Measurements from ENCODE around the gene TNFRSF6B.

Gene TNFRSF6B

GRCh38 chr20:63673951-63674350 is 22.5 kb upstream of the TNFRSF6B start:
- TF ChIP-seq CTCF (conservative IDR thresholded peaks at IDR 0.05; ENCODE audit: low read depth, low read length): no peak
- DNase-seq (ENCODE audit: low read depth): no peak
- H3K4me3 ChIP-seq (ENCODE audit: low read length): no peak overlapping the region

- TF ChIP-seq CTCF (conservative IDR thresholded peaks at IDR 0.05; ENCODE audit: low read depth, low read length): no peak
- DNase-seq (ENCODE audit: low read depth): no peak
Measured at GRCh38 chr20:63675681-63676368, 20.6 kb upstream of the TNFRSF6B start.

GRCh38 chr20:63678071-63678470 is 18.4 kb upstream of the TNFRSF6B start:
- no peak for DNase-seq (ENCODE audit: low read depth)
- no peak overlapping the region for H3K4me3 ChIP-seq (ENCODE audit: low read length)
- no peak for TF ChIP-seq CTCF (conservative IDR thresholded peaks at IDR 0.05; ENCODE audit: low read depth, low read length)

More at GRCh38 chr20:63675681-63676368, 20.6 kb upstream of the TNFRSF6B start:
- no peak overlapping the region for H3K4me3 ChIP-seq (ENCODE audit: low read length)

GRCh38 chr20:63678667-63679465 is 17.6 kb upstream of the TNFRSF6B start:
- H3K4me3 ChIP-seq (ENCODE audit: low read length): no peak overlapping the region
- TF ChIP-seq CTCF (conservative IDR thresholded peaks at IDR 0.05; ENCODE audit: low read depth, low read length): no peak
- DNase-seq (ENCODE audit: low read depth): no peak

GRCh38 chr20:63679799-63680305 is 16.6 kb upstream of the TNFRSF6B start:
- TF ChIP-seq CTCF (conservative IDR thresholded peaks at IDR 0.05; ENCODE audit: low read depth, low read length): no peak
- H3K4me3 ChIP-seq (ENCODE audit: low read length): no peak overlapping the region
- DNase-seq (ENCODE audit: low read depth): no peak

GRCh38 chr20:63680427-63680826 is 16.0 kb upstream of the TNFRSF6B start:
- DNase-seq (ENCODE audit: low read depth): no peak
- TF ChIP-seq CTCF (conservative IDR thresholded peaks at IDR 0.05; ENCODE audit: low read depth, low read length): no peak
- H3K4me3 ChIP-seq (ENCODE audit: low read length): no peak overlapping the region

Data from retinal pigment epithelial cell (primary cell).